HG03342 (cell line): ENCODE measurements around the gene PLIN4.
A peak's percentile ranks its signal among the peaks of the same experiment; 100 is the strongest.

ENCODE experiments used
- ATAC-seq: cut with Tn5 transposase; IDR thresholded peaks from one replicate; pipeline ENCODE4 v1.9.1; 2021; ENCODE audit warnings: mild to moderate bottlenecking, moderate library complexity; ENCODE audit not compliant: unreplicated experiment

PLIN4 gene

GRCh38 chr19:4493929-4494690 lies 24.2 kb downstream of the PLIN4 start:
- ATAC-seq = no peak

DNA sequence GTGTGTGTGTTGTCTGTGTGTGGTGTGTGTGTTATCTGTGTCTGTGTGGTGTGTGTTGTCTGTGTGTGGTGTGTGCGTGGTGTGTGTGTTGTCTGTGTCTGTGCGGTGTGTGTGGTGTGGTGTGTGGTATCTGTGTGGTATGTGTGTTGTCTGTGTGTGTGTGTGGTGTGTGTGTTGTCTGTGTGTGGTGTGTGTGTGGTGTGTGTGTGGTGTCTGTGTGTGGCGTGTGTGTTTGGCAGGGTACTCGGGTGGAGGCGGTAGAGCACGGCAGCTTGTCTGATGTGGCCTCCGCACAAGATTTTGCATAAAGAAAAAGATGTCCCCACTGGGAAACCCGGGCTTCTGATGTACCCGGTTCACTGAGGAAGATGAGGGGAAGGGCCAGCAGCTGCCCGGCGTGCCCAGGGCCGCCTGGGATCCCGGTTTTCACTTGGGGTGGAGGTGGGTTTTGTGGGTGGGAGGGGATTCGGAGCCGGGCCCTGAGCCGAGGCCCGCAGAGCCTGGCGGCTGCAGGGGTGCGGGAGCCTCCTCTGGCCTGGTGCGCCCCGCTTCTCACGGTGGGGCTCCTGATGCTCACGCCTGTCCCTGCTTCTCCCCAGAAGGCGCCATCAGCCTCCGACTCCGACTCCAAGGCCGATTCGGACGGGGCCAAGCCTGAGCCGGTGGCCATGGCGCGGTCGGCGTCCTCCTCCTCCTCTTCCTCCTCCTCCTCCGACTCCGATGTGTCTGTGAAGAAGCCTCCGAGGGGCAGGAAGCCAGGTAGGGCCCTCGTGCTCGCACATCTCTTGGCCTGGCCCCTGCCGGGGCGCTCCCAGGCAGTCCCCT lies 25.0 kb downstream of the PLIN4 start:
- no peak for ATAC-seq

- ATAC-seq = no peak
Measured at GRCh38 chr19:4492337-4493103, 25.8 kb downstream of the PLIN4 start.

DNA sequence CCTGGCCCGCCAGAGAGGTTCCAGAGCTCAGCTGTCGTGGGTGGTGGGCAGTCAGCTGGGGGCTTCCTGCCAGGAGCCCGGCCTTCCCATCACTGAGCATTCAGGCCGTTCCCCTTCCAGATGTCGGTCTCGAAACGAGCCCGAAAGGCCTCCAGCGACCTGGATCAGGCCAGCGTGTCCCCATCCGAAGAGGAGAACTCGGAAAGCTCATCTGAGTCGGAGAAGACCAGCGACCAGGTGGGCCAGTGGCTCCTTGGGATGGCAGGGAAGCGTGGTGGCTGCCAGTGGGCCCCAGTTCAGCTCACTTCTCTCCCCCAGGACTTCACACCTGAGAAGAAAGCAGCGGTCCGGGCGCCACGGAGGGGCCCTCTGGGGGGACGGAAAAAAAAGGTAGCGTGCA lies 26.8 kb downstream of the PLIN4 start:
- no peak for ATAC-seq

DNA sequence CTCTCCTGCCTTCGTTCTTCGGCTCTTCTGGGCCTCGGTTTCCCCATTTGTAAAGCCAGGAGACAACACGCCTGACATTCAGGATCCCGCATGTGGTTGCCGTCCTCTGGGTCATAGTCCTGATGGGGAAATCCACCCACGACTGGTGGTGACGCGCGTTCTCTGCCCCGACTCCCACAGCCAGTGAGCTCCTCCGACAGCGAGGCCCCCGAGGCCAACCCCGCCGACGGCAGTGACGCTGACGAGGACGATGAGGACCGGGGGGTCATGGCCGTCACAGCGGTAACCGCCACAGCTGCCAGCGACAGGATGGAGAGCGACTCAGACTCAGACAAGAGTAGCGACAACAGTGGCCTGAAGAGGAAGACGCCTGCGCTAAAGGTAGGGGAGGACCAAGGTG lies 29.8 kb downstream of the PLIN4 start:
- ATAC-seq = no peak

DNA sequence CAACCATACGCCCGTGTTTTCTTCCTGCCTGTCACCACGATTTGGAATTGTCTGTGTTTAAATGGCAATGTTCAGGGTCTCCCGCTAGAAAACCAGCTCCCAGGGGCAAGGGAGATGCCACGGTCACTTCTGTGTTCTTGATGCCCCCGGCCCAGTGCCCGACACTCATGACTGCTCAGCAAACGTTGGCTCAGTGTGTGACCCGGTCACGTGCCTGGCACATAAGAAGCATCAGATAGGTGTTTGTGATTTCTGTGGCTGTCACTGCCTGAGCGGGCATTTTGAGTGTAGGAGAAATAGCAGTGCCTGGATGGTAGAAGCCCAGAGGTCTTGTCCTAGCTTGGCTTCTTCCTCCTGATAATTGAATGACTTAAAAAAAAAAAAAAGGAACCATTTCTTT lies 30.7 kb downstream of the PLIN4 start:
- no peak for ATAC-seq

DNA sequence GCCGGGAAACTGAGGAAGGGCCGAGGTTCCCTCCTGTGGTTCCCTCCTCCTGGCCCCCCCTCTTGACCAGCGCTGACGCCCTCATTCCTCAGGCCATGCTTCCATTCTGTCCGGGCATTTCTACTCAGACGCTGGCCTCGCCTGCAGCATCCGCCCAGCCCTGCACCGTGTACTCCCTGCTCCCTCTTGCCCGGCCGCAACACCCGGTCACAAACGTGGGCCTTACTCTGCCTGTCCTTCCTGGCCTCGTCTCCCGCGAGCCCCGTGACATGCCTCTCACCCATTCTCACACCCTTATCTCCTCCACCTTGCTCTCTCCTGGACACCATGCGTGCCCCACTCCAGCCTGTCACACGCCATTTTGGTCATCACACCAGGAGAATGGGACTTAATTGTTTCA lies 34.9 kb downstream of the PLIN4 start:
- ATAC-seq = no peak

DNA sequence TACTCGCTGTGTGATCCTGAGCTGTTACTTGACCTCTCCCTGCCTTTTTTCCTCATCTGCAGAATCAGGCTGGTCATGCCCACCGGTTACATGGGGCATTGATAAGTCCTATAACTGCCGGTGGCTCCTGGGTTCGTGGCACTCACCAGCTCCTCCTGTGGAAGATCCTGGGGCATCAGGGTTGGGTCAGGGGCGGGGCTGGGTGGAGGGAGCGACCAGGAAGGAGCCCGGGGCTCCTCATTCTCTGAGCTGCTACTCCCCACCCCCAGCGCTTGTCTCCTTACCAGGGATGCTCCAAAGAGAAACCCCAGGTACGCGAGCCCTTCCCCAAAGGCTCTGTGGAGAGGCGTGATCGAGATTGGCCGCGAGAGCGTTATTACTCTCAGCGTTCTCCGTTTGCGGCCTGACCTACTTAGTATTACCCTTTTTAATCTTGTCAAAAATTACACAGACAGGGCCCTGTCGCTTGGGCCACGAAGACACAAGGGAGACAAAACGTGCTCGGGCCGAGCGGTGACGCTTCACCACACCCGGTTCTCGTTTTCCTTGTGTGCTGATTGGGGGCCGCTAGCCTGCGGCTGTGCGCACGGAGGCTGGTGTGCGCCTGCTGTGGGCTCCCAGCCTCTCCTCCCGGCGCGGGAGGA lies 35.4 kb downstream of the PLIN4 start:
- ATAC-seq = no peak

DNA sequence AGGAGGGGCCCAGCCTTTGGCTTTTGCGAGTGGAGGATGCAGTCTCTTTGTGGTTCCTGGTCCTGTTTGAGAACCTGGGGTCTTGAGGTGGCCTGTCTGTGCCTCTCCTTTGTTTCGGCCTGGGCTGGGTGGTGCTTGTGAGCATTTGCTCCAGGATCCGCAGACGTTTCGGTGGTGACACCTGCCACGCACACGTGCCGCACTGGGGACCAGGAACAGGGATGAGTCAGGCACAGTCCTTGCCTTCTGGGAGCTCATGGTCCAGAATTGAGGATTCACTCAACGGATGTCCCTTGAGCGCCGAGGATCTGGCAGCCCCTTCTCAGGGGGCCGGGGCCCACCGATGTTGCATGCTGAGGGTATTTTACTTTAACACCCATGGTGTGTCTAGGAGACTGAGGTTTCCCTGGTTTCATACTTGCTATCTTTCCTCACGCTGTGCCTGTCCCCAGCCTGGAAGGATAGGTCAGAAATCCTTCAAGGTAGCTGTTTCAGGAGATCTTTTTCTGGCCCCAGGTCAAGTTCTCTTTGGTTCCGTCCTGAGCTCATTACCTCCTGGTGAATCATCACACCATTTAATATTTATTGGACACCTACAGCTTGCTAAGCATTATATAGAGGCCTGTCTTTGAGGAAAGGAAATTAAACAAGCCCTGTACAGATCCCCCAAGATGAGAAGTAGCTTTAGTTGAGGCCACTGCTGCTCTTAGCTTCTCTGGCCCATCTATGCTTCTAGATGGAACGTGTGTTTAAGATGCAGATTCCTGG lies 41.1 kb downstream of the PLIN4 start:
- no peak for ATAC-seq

DNA sequence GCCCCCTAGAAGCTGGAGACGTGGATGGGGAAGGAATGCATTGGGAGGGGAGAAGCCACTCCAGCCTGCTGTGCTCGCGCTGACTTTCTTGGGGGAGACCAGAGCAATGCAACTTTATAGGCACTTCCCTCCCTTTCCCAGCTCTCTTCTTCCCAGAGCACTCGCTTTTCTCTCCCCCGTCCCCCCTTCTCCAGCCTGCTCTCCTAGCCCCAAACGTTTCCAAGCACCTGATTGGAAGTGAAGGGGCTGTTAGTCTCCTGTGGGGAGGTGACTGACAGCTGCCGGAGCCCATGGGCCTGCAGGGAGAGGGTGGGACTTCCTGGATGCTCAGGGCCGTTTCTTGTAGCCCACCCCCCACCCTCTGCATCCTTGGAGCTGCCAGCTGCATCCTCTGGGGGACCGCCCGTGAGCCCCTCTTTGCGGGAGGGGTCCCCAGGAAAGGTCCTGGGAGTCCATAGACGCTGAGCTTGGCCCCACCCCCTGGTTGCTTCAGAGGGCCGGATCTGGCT lies 43.7 kb downstream of the PLIN4 start:
- no peak for ATAC-seq

DNA sequence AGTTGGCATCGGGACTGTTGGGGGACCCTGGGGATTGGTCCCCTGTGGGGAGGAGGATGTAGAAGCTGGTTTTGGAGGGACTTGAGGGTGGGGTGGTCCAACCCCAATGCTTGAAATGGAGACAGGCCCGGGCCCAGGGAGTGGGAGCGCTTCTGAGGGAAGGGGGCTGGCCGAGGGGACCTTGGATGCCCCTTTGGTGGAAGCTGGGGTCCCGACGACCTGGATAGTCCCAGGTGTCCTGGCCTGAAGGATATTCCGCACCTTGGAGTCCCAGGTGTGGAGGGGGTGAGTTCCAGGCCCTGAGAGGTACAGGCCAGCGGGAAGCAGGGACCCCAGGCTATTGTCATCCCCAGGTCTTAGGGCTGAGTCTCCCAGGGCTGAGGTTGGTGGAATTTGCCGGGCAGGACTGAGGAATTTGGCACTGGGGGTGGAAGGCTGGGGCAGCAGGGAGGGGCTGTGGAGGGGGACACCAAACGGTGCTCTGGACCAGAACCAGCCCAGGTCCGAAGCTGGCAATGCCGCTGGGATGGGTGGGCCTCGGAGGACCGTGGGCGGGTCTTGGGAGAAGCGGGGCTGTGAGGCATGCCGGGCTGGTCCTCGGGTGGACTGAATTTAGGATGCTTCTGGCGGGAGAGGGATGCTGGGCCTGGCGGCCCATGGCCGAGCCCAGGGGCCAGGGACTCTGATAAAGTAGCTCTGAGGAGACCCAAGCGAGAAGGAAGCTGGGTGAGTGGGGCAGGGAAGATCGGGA lies 44.3 kb downstream of the PLIN4 start:
- no peak for ATAC-seq

- ATAC-seq = no peak
Measured at GRCh38 chr19:4473011-4473762, 45.1 kb downstream of the PLIN4 start.

- no peak for ATAC-seq
Measured at GRCh38 chr19:4472174-4472974, 45.9 kb downstream of the PLIN4 start, which contains the start of gene HDGFL2. TSS of gene HDGFL2 (plus strand) at chr19:4472297. CDS start at chr19:4472351, 54 bp downstream.

DNA sequence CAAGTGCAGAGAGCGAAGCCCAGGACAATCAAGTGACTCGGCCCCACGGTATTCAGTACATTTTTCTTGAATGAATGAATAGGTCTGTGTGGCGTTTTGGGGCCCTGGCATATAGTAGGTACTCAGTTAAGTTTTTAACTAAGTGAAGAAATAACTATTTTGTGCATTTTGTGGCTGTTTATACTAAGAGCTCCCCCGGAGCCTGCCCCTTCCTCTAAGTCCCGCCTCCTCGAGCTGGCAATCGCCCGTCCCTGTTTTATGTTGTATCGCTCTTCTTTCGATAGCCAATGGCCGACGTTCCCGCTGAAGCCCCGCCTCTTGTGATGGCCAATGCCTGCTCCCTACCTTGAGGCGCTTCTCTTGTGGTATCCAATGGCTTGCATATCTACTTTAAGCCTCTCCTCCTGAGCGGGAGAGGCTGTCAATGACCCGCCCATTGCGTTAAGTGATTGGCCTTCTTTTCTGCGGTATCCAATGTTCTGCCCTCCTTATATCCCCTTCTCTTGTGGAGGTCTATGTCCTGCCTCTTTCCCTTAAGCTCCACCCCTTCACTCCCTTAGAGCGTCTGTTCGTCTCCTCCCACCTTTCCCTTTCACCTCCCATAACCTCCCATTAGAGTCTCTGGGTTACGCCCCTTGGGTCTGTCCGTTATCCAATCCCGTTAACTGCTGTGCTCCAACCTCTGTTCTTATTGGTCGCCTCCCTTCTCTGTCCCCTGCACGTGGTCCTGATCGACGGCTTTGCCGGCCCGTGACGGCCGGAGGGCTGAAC lies 46.7 kb downstream of the PLIN4 start:
- ATAC-seq = peak; percentile 81

- no peak for ATAC-seq
Measured at GRCh38 chr19:4467835-4468234, 50.5 kb downstream of the PLIN4 start.

DNA sequence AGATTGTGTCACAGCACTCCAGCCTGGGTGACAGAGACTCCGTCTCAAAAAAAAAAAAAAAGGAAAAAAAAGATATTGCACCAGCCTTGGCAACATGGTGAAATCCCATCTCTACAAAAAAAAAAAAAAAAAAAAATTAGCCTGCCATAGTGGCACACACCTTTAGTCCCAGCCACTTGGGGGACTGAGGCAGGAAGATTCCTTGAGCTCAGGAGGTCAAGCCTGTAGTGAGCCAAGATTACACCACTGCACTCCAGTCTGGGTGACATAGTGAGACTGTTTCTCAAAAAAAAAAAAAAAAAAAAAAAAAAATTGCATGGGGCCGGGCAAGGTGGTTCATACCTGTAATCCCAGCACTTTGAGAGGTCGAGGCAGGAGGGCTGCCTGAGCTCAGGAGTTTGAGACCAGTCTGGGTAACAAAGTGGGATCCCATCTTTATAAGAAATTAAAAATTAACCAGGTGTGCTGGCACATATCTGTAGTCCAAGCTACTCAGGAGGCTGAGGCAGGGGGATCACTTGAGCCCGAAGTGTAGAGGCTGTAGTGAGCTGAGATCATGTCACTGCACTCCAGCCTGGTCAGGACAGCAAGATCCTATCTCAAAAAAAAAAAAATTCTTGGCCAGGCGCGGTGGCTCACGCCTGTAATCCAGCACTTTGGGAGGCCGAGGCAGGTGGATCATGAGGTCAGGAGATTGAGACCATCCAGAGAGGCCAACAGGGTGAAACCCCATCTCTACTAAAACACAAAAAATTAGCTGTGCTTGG lies 53.3 kb downstream of the PLIN4 start:
- no peak for ATAC-seq
